ENCODE measurements around the gene SASH3. TPM values are rescaled to one million over a fixed set of nuclear protein-coding genes. Genes with fewer than 3 reads are reported as not detected.

Gene SASH3
- total and polyA plus RNA-seq, 12 donors: 1.1 to 27.8 (median 13.4) TPM

DNA sequence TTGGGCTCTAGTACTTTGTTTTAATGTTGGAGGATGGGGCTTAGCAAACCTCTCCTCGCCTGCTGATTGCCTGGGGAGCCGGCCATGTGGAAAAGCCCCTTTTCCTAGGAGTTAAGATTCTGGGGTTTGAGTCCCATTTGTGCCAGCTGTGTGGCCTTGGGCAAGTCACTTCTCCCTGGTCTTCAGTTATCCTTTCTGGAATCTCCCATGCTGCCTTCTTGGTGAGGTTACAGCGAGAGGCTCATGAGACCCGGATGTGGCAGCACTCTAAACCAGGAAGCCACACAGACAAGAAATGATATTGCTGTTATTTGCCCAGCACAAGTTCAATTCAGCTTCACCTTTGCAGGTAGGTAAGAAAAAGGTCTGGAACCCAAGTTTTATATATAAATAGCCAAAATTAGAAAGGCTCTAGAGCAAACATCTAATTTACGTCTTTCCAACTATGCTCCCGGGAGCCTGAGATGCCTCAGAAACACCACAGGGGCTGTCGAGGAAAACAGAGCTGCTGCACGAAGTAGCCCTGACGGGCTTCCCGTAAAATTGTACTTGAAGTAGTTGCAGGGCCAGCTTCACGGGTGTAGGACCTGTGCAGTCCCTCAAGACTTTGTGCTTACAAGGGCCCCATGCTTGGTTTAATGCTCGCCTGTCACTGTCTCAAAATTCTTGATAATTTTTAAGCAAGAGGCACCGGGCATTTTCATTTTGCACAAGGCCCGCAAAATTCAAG is 8.3 kb upstream of the SASH3 start:
- intact Hi-C loops (cut with DNase I): no loop called here
- Histone ChIP-seq H3K36me3 (replicated peaks in 1 of 2) (no peaks in the 10 kb centered on the region), H3K27me3 (no peaks in the 10 kb centered on the region), H3K4me1 (replicated peaks in 1 of 2) (no peaks in the 10 kb centered on the region), H3K4me3 (no peak overlapping the region), H3K27ac (no peak overlapping the region), H3K9me3 (replicated peaks in 1 of 3) (no peaks in the 10 kb centered on the region)
- DNase-seq: no peak
- TF ChIP-seq POLR2A (IDR thresholded peaks at IDR 0.05): no peak
- no peak for TF ChIP-seq CTCF (IDR thresholded peaks at IDR 0.05)
- 73 to 82% (median 78%) methylated on average over 7 to 14 of the region's 14 CpGs for WGBS, 4 donors

DNA sequence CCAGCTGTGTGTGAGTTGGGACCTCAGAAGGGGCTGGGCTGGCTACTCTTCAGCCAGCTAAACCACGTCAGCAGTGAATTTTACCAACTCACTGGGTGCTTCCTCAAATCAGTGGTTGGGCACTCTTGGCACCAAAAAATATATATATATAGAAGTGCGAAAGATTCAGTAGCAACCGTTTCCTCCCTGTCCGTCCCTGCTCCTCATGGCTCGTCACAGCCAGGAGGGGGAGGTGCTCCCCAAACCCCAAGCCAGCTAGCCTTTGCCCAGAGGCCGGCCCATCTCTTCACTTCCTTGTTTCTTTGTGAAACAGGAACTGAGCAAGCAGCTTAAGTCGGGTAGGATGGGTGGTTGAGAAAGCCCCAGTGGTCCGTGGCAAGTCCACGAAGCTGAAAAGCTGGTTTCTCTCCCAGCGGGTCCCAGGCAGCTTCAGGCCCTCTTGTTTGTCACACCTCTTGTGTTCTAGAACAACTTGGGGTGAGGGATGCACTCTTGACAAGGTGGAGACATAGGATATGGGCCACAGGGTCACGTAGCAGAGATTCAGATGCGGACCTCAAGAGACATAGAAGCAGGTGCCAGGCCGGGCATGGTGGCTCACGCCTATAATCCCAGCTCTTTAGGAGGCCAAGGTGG is 6.8 kb upstream of the SASH3 start:
- WGBS, 4 donors: 70 to 81% (median 74%) methylated on average over 7 to 14 of the region's 14 CpGs
- Histone ChIP-seq H3K36me3 (replicated peaks in 1 of 2) (no peaks in the 10 kb centered on the region), H3K4me3 (no peak overlapping the region), H3K27ac (peak overlapping the region in 2 of 5 donors; percentile 34 to 78), H3K9me3 (replicated peaks in 1 of 3) (no peaks in the 10 kb centered on the region), H3K4me1 (replicated peaks in 1 of 2) (no peaks in the 10 kb centered on the region), H3K27me3 (no peaks in the 10 kb centered on the region)
- peak in 6 of 7 donors; percentile 37 to 72 (median 58) for DNase-seq
- intact Hi-C loops (cut with DNase I): no loop called here
- TF ChIP-seq CTCF (IDR thresholded peaks at IDR 0.05): no peak

- no peak overlapping the region for H3K4me3 ChIP-seq
- H3K36me3 ChIP-seq (replicated peaks in 1 of 2): no peaks in the 10 kb centered on the region
- no peaks in the 10 kb centered on the region for H3K9me3 ChIP-seq (replicated peaks in 1 of 3)
- no peaks in the 10 kb centered on the region for H3K4me1 ChIP-seq (replicated peaks in 1 of 2)
- intact Hi-C loops (cut with DNase I): no loop called here
- peak overlapping the region in 2 of 5 donors; percentile 34 to 42 for H3K27ac ChIP-seq
- no peak for TF ChIP-seq CTCF (IDR thresholded peaks at IDR 0.05)
- TF ChIP-seq POLR2A (IDR thresholded peaks at IDR 0.05): no peak
- 73 to 85% (median 80%) methylated on average over 3 to 4 of the region's 4 CpGs for WGBS, 4 donors
- peak in 2 of 7 donors; percentile 28 to 35 for DNase-seq
- no peaks in the 10 kb centered on the region for H3K27me3 ChIP-seq
These were observed 5.9 kb upstream of the SASH3 start for GRCh38 chrX:129773649-129774458.
